K562 (cell line): ENCODE data around the gene SPIB. TPM values are rescaled to one million over a fixed set of nuclear protein-coding genes. Genes with fewer than 3 reads are reported as not detected.

Experiments used
- ATAC-seq: fragments of 200-7000 bp; cut with Tn5 transposase; 3 replicates; pipeline ENCODE4 v1.9.1; 2020; ENCODE audit warnings: moderate library complexity
- BruUV-seq: library from RNA; stranded (reverse); fragments of 400-500 nt; replicated peaks from 2 replicates; lab custom pipeline; 2021; lab: Mats Ljungman, UMichigan
- CTCF ChIA-PET: fragments of 300-600 bp; formaldehyde crosslinking; extraction: SDS; loops from one replicate; lab custom pipeline; 2021; ENCODE audit warnings: low intra/inter-chr PET ratio; lab: Yijun Ruan, JAX
- POLR2A ChIA-PET: fragments of 300-600, 350-650 bp; sonication (Branson Sonifier 250); formaldehyde crosslinking; extraction: SDS; loops from one replicate; lab custom pipeline; 2021; ENCODE audit warnings: antibody characterized with exemption, inconsistent platforms; lab: Yijun Ruan, JAX
- DNase-seq, 4 experiments: peaks; one replicate each; pipeline versions ENCODE4 v3.0.0 to v3.0.0-alpha.2; 2011 to 2018; ENCODE audit warnings: low spot score in 3 of 4, mixed read lengths in 3 of 4; ENCODE audit errors: extremely low read depth in 1 of 4
- FAIRE-seq: peaks from 2 replicates; lab custom pipeline; 2011; peaks lifted over from hg19 to GRCh38; lab: Jason Lieb, UNC
- H2AFZ ChIP-seq: 2 replicates; pipeline ENCODE4 v1.6.0; 2011; ENCODE audit warnings: low read depth, low read length, control low read depth, inconsistent platforms
- H3K27ac ChIP-seq: fragments of 200-600 bp; 3 replicates; pipeline ENCODE4 v1.8.0; 2011; ENCODE audit warnings: low read depth, mild to moderate bottlenecking, control low read depth, inconsistent platforms, low read length, moderate library complexity, mixed read lengths; ENCODE audit errors: extremely low read depth
- H3K27me3 ChIP-seq, 2 experiments: fragments of 300-600 bp in 1 of 2; 2 replicates in 1 of 2; 3 replicates in 1 of 2; pipeline versions ENCODE4 v1.6.0 to v1.8.0; 2011; ENCODE audit warnings: inconsistent platforms in 2 of 2, low read length in 2 of 2, mild to moderate bottlenecking in 1 of 2, mixed read lengths in 1 of 2, moderate library complexity in 1 of 2; ENCODE audit not compliant: control insufficient read depth in 2 of 2, insufficient read depth in 2 of 2
- H3K36me3 ChIP-seq: fragments of 300-600 bp; 3 replicates; pipeline ENCODE4 v1.8.0; 2011; ENCODE audit warnings: mild to moderate bottlenecking, low read length, inconsistent platforms; ENCODE audit not compliant: control insufficient read depth, insufficient read depth
- H3K4me1 ChIP-seq, 2 experiments: fragments of 200-600 bp in 1 of 2; replicated peaks in 1 of 2; 2 replicates in 1 of 2; 3 replicates in 1 of 2; pipeline versions ENCODE4 v1.5.1 to v1.8.0; 2011; ENCODE audit warnings: inconsistent platforms in 2 of 2, low read length in 2 of 2, mild to moderate bottlenecking in 1 of 2, mixed read lengths in 1 of 2, moderate library complexity in 1 of 2; ENCODE audit not compliant: control insufficient read depth in 2 of 2, insufficient read depth in 2 of 2
- H3K4me2 ChIP-seq: 2 replicates; pipeline ENCODE4 v1.6.1; 2011; ENCODE audit warnings: low read length, control low read depth, inconsistent platforms, mixed read lengths; ENCODE audit not compliant: insufficient read depth
- H3K4me3 ChIP-seq: fragments of 200-600 bp; sonication (generic), shearing (Covaris generic); 2 replicates; pipeline ENCODE4 v1.5.1; 2016; ENCODE audit warnings: control low read depth, inconsistent platforms
- H3K79me2 ChIP-seq: fragments of 200-600 bp; 3 replicates; pipeline ENCODE4 v1.8.0; 2011; ENCODE audit warnings: low read length, inconsistent platforms; ENCODE audit not compliant: control insufficient read depth, insufficient read depth
- H3K9ac ChIP-seq, 2 experiments: 2 replicates each; pipeline versions ENCODE4 v1.6.0 to v1.6.1; 2011; ENCODE audit warnings: low read depth in 2 of 2, low read length in 2 of 2, control low read depth in 1 of 2, inconsistent platforms in 1 of 2, mild to moderate bottlenecking in 1 of 2, mixed read lengths in 1 of 2; ENCODE audit not compliant: insufficient read depth in 1 of 2
- H3K9me1 ChIP-seq: one replicate; pipeline ENCODE4 v1.6.0; 2011; ENCODE audit warnings: inconsistent platforms, mild to moderate bottlenecking, low read length, moderate library complexity; ENCODE audit not compliant: control insufficient read depth, insufficient read depth
- H3K9me3 ChIP-seq: replicated peaks from 2 replicates; pipeline ENCODE4 v1.5.1; 2011; ENCODE audit warnings: low read depth, low read length, inconsistent platforms; ENCODE audit not compliant: control insufficient read depth, insufficient read depth
- H4K20me1 ChIP-seq: replicated peaks from 2 replicates; pipeline ENCODE4 v1.6.1; 2011; ENCODE audit warnings: low read length, inconsistent platforms, mixed read lengths; ENCODE audit not compliant: control insufficient read depth, insufficient read depth
- BMI1 ChIP-seq: fragments of 150-350 bp; IDR thresholded peaks from 2 replicates; pipeline ENCODE4 v1.6.1; 2014; ENCODE audit warnings: low read length
- JUNB ChIP-seq: fragments of 450-650 bp; formaldehyde crosslinking; conservative IDR thresholded peaks from 2 replicates; pipeline ENCODE4 v1.4.0; 2020; ENCODE audit warnings: mild to moderate bottlenecking
- MCM2 ChIP-seq: fragments of 450-650 bp; IDR thresholded peaks from 2 replicates; pipeline ENCODE4 v1.6.1; 2017; ENCODE audit warnings: low read depth, mild to moderate bottlenecking
- MLX ChIP-seq, 2 experiments: fragments of 450-650 bp in 1 of 2; sonication (generic) in 1 of 2; formaldehyde crosslinking; conservative IDR thresholded peaks; 2 replicates each; pipeline versions ENCODE4 v1.4.0 to v1.8.1; 2020 to 2022; ENCODE audit warnings: mild to moderate bottlenecking in 1 of 2, missing genetic modification reagents in 1 of 2
- MXI1 ChIP-seq: IDR thresholded peaks from 2 replicates; pipeline ENCODE4 v1.6.1; 2011; ENCODE audit warnings: low read depth, mild to moderate bottlenecking, improper control_type of control experiment, low read length
- TAF7 ChIP-seq: fragments of 450-650 bp; IDR thresholded peaks from 2 replicates; pipeline ENCODE4 v1.6.1; 2016; ENCODE audit warnings: missing genetic modification characterization, missing compliant biosample characterization
- TSC22D4 ChIP-seq: fragments of 450-650 bp; IDR thresholded peaks from 2 replicates; pipeline ENCODE4 v1.6.1; 2016; ENCODE audit warnings: missing genetic modification characterization, missing biosample characterization, control low read depth
- ZFP30 ChIP-seq: fragments of 250-450 bp; sonication (Bioruptor Pico); IDR thresholded peaks from 2 replicates; pipeline ENCODE4 v1.8.0; 2022; ENCODE audit warnings: moderate library complexity, mild to moderate bottlenecking, inconsistent platforms, borderline replicate concordance
- ZNF311 ChIP-seq: fragments of 250-450 bp; sonication (Bioruptor Pico); IDR thresholded peaks from 2 replicates; pipeline ENCODE4 v1.4.0; 2020; ENCODE audit warnings: mild to moderate bottlenecking, moderate library complexity
- ZNF766 ChIP-seq: fragments of 200-800 bp; sonication (Bioruptor generic); conservative IDR thresholded peaks from 2 replicates; pipeline ENCODE4 v1.6.1; 2016; ENCODE audit warnings: missing genetic modification characterization, missing compliant biosample characterization
- WGBS: fragments of 100-300 bp; shearing (Covaris generic); methylation state at CpG from one replicate; pipeline ENCODE4 v1.1.6; 2016; ENCODE audit warnings: low coverage, mixed read lengths; ENCODE audit not compliant: insufficient coverage; ENCODE audit errors: missing lambda C conversion rate; 5-methylcytosine and 5-hydroxymethylcytosine counted together
- in situ Hi-C: fragments of 300-500 bp; cut with MboI; formaldehyde crosslinking; loops from 4 replicates; pipeline ENCODE4 v1.15.0; 2018; ENCODE audit warnings: inconsistent platforms, mixed read lengths
- intact Hi-C: fragments of 100-400 bp; cut with micrococcal nuclease; formaldehyde crosslinking; loops from 2 replicates; pipeline ENCODE4 v1.14.2; 2022
- polyA plus RNA-seq, 8 experiments: library from polyadenylated mRNA; depleted of rRNA in 4 of 8; stranded (reverse) in 5 of 8; unstranded in 3 of 8; fragments of >200 nt; fragmentation: Nextera tagmentation in 2 of 8; fragmentation: Illumina TruSeq in 1 of 8; extraction: Ambion mirVana in 2 of 8; extraction: Trizol in 1 of 8; gene quantifications; 2 replicates each; pipeline versions ENCODE4 v1.2.1 to v1.2.3, GENCODE V29; 2011 to 2014; ENCODE audit warnings: inconsistent platforms in 1 of 8, missing spikeins in 1 of 8
- total RNA-seq, 7 experiments: library from RNA; depleted of rRNA in 6 of 7; stranded (reverse); fragments of >200 nt in 6 of 7; fragmentation: Illumina TruSeq in 2 of 7; extraction: Trizol in 2 of 7; gene quantifications; 2 replicates each; pipeline versions ENCODE4 v1.2.1 to v1.2.3, GENCODE V29; 2011 to 2021; ENCODE audit warnings: low replicate concordance in 1 of 7

SPIB gene
- total and polyA plus RNA-seq, 9 of the 15 experiments (the other 6 are each of a cell fraction or from before 2014, with no cell fraction given) = 0.06 to 1.0 (median 0.43) TPM; not detected in 1

GRCh38 chr19:50425581-50425980, 6.8 kb downstream of the SPIB start:
- BruUV-seq = no TSS peak
- Histone ChIP-seq H3K27ac (no peak overlapping the region), H2AFZ (no peak overlapping the region), H3K36me3 (no peaks in the 10 kb centered on the region), H3K9ac (no peak overlapping the region; a peak in 1 of 4 replicates), H3K4me1 (peaks cover 0 to 11% of the 10 kb centered on the region in 2 experiments; a peak in 2 of 5 replicates), H3K9me1 (no peaks in the 10 kb centered on the region), H3K4me2 (no peak overlapping the region), H3K9me3 (no peaks in the 10 kb centered on the region)
- intact Hi-C loops = no loop called here
- ATAC-seq (no peak), DNase-seq (no peak)
- CTCF ChIA-PET = no interaction called here
- WGBS = 61% methylated on average over 7 of the region's 7 CpGs
- in situ Hi-C loops = no loop called here
- no peak for TF ChIP-seq MLX (CRISPR knock-in tag; conservative IDR thresholded peaks at IDR 0.05)
- TF ChIP-seq TSC22D4 (tag) = no peak
- no peak for TF ChIP-seq MCM2
- TF ChIP-seq ZNF766 (CRISPR knock-in tag) = no peak
- TF ChIP-seq TAF7 (tag) = no peak
- TF ChIP-seq ZNF311 = no peak
- no peak for TF ChIP-seq ZFP30 (CRISPR knock-in tag)
- no peak for TF ChIP-seq MXI1
- no peak for TF ChIP-seq BMI1
- TF ChIP-seq JUNB (CRISPR knock-in tag) = no peak
- TF ChIP-seq, all 486 proteins: peak for 0
- no peaks in the 10 kb centered on the region for H3K27me3 ChIP-seq
- no peak for FAIRE-seq
- H3K79me2 ChIP-seq = no peaks in the 10 kb centered on the region
- H3K4me3 ChIP-seq = no peak overlapping the region
- POLR2A ChIA-PET = no interaction called here
- no peaks in the 10 kb centered on the region for H4K20me1 ChIP-seq
